PC-9 (cell line): Measurements from ENCODE around the gene LRRC46. TPM values are rescaled to one million over a fixed set of nuclear protein-coding genes. Genes with fewer than 3 reads are reported as not detected.

Experiments
- BruUV-seq: library from RNA; stranded (reverse); fragments of 400-500 nt; replicated peaks from 2 replicates; lab custom pipeline; 2021; lab: Mats Ljungman, UMichigan
- CTCF ChIA-PET: fragments of 300-600 bp; sonication (Branson Sonifier 250); formaldehyde crosslinking; loops from one replicate; lab custom pipeline; 2022; ENCODE audit warnings: antibody characterized with exemption; lab: Charles Lee
- POLR2A ChIA-PET: fragments of 300-600 bp; sonication (Branson Sonifier 250); formaldehyde crosslinking; loops from one replicate; lab custom pipeline; 2022; ENCODE audit warnings: antibody characterized with exemption; ENCODE audit not compliant: unreplicated experiment; lab: Charles Lee
- DNase-seq, 2 experiments: peaks; one replicate each; pipeline versions ENCODE4 v3.0.0 to v3.0.0-alpha.2; 2015 to 2022; ENCODE audit warnings: mixed read lengths in 1 of 2
- H2AFZ ChIP-seq: fragments of 200-600 bp; sonication (generic); 2 replicates; pipeline ENCODE4 v1.8.1; 2017; ENCODE audit warnings: antibody characterized with exemption
- H3F3A ChIP-seq: fragments of 200-600 bp; sonication (generic); 2 replicates; pipeline ENCODE4 v1.8.1; 2017; ENCODE audit warnings: antibody characterized with exemption, mild to moderate bottlenecking, low read depth; ENCODE audit not compliant: insufficient read depth
- H3K27ac ChIP-seq: fragments of 200-600 bp; sonication (generic); 2 replicates; pipeline ENCODE4 v1.6.1; 2016; ENCODE audit warnings: mixed run types
- H3K27me3 ChIP-seq: fragments of 200-600 bp; sonication (generic); 2 replicates; pipeline ENCODE4 v1.6.1; 2016; ENCODE audit warnings: low read depth, mixed run types; ENCODE audit not compliant: insufficient read depth
- H3K36me3 ChIP-seq: fragments of 200-600 bp; sonication (generic); 2 replicates; pipeline ENCODE4 v1.6.1; 2016; ENCODE audit warnings: low read depth, mixed run types
- H3K4me1 ChIP-seq: fragments of 200-600 bp; sonication (generic); replicated peaks from 2 replicates; pipeline ENCODE4 v1.6.1; 2016; ENCODE audit warnings: mixed run types; ENCODE audit not compliant: insufficient read depth
- H3K4me2 ChIP-seq: fragments of 200-600 bp; sonication (generic); 2 replicates; pipeline ENCODE4 v1.6.1; 2017; ENCODE audit warnings: mixed run types
- H3K4me3 ChIP-seq: fragments of 200-600 bp; sonication (generic); 2 replicates; pipeline ENCODE4 v1.6.1; 2016; ENCODE audit warnings: mixed run types
- H3K79me2 ChIP-seq: fragments of 200-600 bp; sonication (generic); 2 replicates; pipeline ENCODE4 v1.6.1; 2017; ENCODE audit warnings: low read depth, mixed run types
- H3K9me2 ChIP-seq: fragments of 200-600 bp; sonication (generic); 2 replicates; pipeline ENCODE4 v1.8.1; 2017; ENCODE audit warnings: mild to moderate bottlenecking; ENCODE audit not compliant: insufficient read depth
- H3K9me3 ChIP-seq: fragments of 200-600 bp; sonication (generic); 2 replicates; pipeline ENCODE4 v1.8.1; 2016; ENCODE audit warnings: low read depth; ENCODE audit not compliant: insufficient read depth
- H4K20me1 ChIP-seq: fragments of 200-600 bp; sonication (generic); 2 replicates; pipeline ENCODE4 v1.8.1; 2017; ENCODE audit not compliant: insufficient read depth
- EZH2 ChIP-seq: fragments of 200-600 bp; sonication (generic); IDR thresholded peaks from 2 replicates; pipeline ENCODE4 v1.8.0; 2017; ENCODE audit warnings: antibody characterized with exemption, low read depth
- intact Hi-C: fragments of 100-400 bp; cut with micrococcal nuclease; formaldehyde crosslinking; loops from one replicate; pipeline ENCODE4 v1.10.0; 2022; ENCODE audit not compliant: unreplicated experiment
- total RNA-seq: library from RNA; stranded (reverse); gene quantifications from 2 replicates; pipeline ENCODE4 v1.2.3, GENCODE V29; 2021
- TF ChIP-seq, protein P1 (sequence below): fragments of 200-600 bp; sonication (generic); conservative IDR thresholded peaks from 2 replicates; pipeline ENCODE4 v1.6.1; 2017; ENCODE audit warnings: mixed run types, antibody characterized with exemption, mild to moderate bottlenecking, moderate library complexity

The LRRC46 gene
- total RNA-seq, 1 experiment from 2014 or later = 1.9 TPM

- ChIA-PET CTCF (no interaction called here), POLR2A (interaction anchor here (0.7 kb wide), 1 partner anchor 9 kb away, joined by 15 read pairs; no protein-coding TSS in a partner anchor)
- no peaks in the 10 kb centered on the region for H3K79me2 ChIP-seq
- peaks cover 40% of the 10 kb centered on the region for H3K4me1 ChIP-seq
- peaks cover 32% of the 10 kb centered on the region for H3K36me3 ChIP-seq
- no peaks in the 10 kb centered on the region for H3K27me3 ChIP-seq
- no peak for TF ChIP-seq EZH2
- TF ChIP-seq, protein P1, sequence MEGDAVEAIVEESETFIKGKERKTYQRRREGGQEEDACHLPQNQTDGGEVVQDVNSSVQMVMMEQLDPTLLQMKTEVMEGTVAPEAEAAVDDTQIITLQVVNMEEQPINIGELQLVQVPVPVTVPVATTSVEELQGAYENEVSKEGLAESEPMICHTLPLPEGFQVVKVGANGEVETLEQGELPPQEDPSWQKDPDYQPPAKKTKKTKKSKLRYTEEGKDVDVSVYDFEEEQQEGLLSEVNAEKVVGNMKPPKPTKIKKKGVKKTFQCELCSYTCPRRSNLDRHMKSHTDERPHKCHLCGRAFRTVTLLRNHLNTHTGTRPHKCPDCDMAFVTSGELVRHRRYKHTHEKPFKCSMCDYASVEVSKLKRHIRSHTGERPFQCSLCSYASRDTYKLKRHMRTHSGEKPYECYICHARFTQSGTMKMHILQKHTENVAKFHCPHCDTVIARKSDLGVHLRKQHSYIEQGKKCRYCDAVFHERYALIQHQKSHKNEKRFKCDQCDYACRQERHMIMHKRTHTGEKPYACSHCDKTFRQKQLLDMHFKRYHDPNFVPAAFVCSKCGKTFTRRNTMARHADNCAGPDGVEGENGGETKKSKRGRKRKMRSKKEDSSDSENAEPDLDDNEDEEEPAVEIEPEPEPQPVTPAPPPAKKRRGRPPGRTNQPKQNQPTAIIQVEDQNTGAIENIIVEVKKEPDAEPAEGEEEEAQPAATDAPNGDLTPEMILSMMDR = no peak
- H3K4me2 ChIP-seq = peak overlapping the region; percentile 74
- no peaks in the 10 kb centered on the region for H3K9me3 ChIP-seq
- H3K4me3 ChIP-seq = no peak overlapping the region
- BruUV-seq = no TSS peak
- no peak for DNase-seq
- H2AFZ ChIP-seq = no peak overlapping the region
- intact Hi-C loops = loop anchor here (1.0 to 2.0 kb wide), 2 partner anchors 9 to 74 kb away; no protein-coding TSS in a partner anchor
- H3K9me2 ChIP-seq = no peaks in the 10 kb centered on the region
- no peaks in the 10 kb centered on the region for H4K20me1 ChIP-seq
- H3K27ac ChIP-seq = peak overlapping the region; percentile 97
- peaks cover 43% of the 10 kb centered on the region for H3F3A ChIP-seq
Observed at GRCh38 chr17:47810901-47811635, 20.4 kb upstream of the LRRC46 start.

DNA sequence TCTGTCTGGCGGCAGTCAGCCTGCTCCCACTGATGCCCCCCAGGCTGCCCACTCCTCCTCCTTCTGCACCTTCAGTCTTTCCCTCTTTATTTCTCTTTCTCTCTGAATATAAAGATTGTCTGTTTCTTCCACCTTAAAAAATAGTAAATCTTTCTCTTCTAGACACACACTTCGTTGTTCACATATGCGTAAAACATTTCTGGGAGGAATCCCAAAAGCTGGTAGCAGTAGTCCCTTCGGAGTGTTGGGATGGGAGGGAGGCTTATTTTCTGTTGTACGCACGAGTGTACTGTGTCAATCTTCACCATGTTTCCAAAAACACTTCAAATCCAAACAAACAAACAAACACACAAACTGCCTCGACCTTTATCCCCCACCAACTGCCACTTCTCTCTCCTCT, 19.8 kb upstream of the LRRC46 start:
- intact Hi-C loops = loop anchor here (2.0 kb wide), 1 partner anchor 73 kb away; no protein-coding TSS in a partner anchor
- Histone ChIP-seq H3K27ac (peak overlapping the region; percentile 97), H2AFZ (no peak overlapping the region), H3K4me2 (peak overlapping the region; percentile 74), H4K20me1 (no peaks in the 10 kb centered on the region), H3K4me3 (no peak overlapping the region), H3K36me3 (peaks cover 32% of the 10 kb centered on the region), H3K9me3 (no peaks in the 10 kb centered on the region), H3K79me2 (no peaks in the 10 kb centered on the region), H3K9me2 (no peaks in the 10 kb centered on the region), H3K27me3 (no peaks in the 10 kb centered on the region), H3F3A (peaks cover 43% of the 10 kb centered on the region), H3K4me1 (peaks cover 40% of the 10 kb centered on the region)
- DNase-seq = no peak
- ChIA-PET POLR2A (interaction anchor here (0.7 kb wide), 1 partner anchor 8 kb away, joined by 15 read pairs; no protein-coding TSS in a partner anchor), CTCF (no interaction called here)
- TF ChIP-seq EZH2 = no peak
- TF ChIP-seq, protein P1 = no peak
- no TSS peak for BruUV-seq

GRCh38 chr17:47812146-47812920, 19.1 kb upstream of the LRRC46 start:
- Histone ChIP-seq H4K20me1 (no peaks in the 10 kb centered on the region), H2AFZ (no peak overlapping the region), H3K27ac (peak overlapping the region; percentile 97; the same call in 1 of the 2 replicates), H3K36me3 (peaks cover 29% of the 10 kb centered on the region), H3K79me2 (no peaks in the 10 kb centered on the region), H3F3A (peaks cover 36% of the 10 kb centered on the region), H3K27me3 (no peaks in the 10 kb centered on the region), H3K9me3 (no peaks in the 10 kb centered on the region), H3K4me3 (no peak overlapping the region), H3K9me2 (no peaks in the 10 kb centered on the region), H3K4me1 (peaks cover 40% of the 10 kb centered on the region), H3K4me2 (no peak overlapping the region; the same call in 1 of the 2 replicates)
- ChIA-PET CTCF (no interaction called here), POLR2A (interaction anchor here (0.6 kb wide), 1 partner anchor 28 kb away, joined by 6 read pairs; no protein-coding TSS in a partner anchor)
- no TSS peak for BruUV-seq
- intact Hi-C loops = no loop called here
- no peak for DNase-seq
- TF ChIP-seq, protein P1 = no peak
- no peak for TF ChIP-seq EZH2
